IPS-15b (cell line): ENCODE data around the gene TLR7.

Experiments
- H3K27me3 ChIP-seq: one replicate; pipeline ENCODE4 v1.6.1; 2013; ENCODE audit warnings: low read length; ENCODE audit not compliant: control insufficient read depth, insufficient read depth
- H3K36me3 ChIP-seq: one replicate; pipeline ENCODE4 v1.6.1; 2013; ENCODE audit warnings: low read length; ENCODE audit not compliant: control insufficient read depth, insufficient read depth
- H3K4me1 ChIP-seq: one replicate; pipeline ENCODE4 v1.6.1; 2013; ENCODE audit warnings: mild to moderate bottlenecking, low read length; ENCODE audit not compliant: control insufficient read depth, insufficient read depth
- H3K4me3 ChIP-seq: one replicate; pipeline ENCODE4 v1.5.1; 2013; ENCODE audit warnings: low read depth, low read length
- H3K9ac ChIP-seq: one replicate; pipeline ENCODE4 v1.6.1; 2013; ENCODE audit warnings: low read depth, mild to moderate bottlenecking, low read length
- H3K9me3 ChIP-seq: one replicate; pipeline ENCODE4 v1.6.1; 2013; ENCODE audit warnings: mild to moderate bottlenecking, low read length; ENCODE audit not compliant: control insufficient read depth, insufficient read depth

Gene TLR7

DNA sequence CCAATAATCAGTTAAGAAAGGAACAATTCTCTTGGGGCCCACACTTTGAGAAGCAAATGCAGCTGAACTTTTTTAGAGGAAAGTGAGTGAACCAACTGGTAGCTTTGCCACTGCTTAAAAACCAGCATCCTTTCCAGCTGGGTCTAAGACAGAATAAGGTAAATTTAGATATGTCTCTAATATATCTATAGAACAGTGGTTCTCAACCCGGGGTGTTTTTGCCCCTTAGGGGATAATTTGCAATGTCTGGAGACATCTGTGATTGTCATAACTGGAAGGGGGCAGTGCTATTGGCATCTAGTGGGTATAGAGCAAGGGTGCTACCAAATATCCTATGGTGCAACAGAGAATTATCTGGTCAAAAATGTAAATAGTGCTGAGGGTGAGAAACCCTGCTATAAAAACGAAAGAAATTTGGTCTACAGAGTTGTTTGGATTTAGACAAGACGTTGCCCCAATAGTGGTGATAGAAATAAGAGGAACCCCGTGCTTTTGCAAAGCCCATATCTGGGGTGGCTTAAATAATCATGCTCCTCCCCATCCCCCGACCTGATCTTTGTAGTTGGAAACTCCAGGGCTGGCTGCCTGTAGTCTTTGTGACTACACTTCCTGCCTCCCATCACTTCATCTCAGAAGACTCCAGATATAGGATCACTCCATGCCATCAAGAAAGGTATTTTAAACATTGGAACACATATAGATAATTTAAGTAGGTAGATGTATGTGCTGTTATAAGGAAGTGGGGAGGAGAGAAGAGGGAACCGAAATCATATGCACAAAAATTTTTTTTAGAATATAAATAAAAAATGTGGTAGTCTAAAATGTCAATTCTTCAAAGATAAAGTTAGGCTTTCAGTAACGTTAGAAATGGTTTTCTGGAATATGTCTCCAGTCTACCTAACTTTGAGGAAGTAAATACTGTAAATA, at the start of gene TLR7:
TLR7 (plus strand) TSS at position 622 of the 927 bp plus-strand sequence. CDS start 507 bp downstream, outside the sequence.
- Histone ChIP-seq H3K4me1 (peaks cover 8% of the 10 kb centered on the region), H3K9ac (no peak within 1 kb of the TSS), H3K9me3 (peaks cover 4% of the 10 kb centered on the region), H3K4me3 (no peak within 1 kb of the TSS), H3K36me3 (no peaks in the 10 kb centered on the region), H3K27me3 (no peaks in the 10 kb centered on the region)

DNA sequence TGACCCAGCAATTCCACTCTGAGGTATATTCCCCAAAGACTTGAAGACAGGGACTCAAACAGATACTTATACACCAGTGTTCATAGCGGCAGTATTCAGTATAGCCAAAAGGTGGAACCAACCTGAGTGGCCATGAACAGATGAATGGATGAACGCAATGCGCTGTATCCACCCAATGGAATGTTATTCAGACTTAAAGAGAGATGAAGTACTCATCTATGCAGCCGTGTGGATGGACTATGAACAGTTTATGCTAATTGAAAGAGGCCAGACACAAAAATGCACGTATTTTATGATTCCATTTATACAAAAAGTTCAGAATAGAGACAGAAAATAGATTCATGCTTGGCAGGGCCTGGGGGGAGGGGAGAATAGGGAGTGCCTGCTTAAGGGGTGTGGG, 49.3 kb upstream of the TLR7 start:
- Histone ChIP-seq H3K9ac (no peak overlapping the region), H3K36me3 (peaks cover 35% of the 10 kb centered on the region), H3K27me3 (no peaks in the 10 kb centered on the region), H3K4me1 (peaks cover 6% of the 10 kb centered on the region), H3K9me3 (no peaks in the 10 kb centered on the region), H3K4me3 (no peak overlapping the region)

DNA sequence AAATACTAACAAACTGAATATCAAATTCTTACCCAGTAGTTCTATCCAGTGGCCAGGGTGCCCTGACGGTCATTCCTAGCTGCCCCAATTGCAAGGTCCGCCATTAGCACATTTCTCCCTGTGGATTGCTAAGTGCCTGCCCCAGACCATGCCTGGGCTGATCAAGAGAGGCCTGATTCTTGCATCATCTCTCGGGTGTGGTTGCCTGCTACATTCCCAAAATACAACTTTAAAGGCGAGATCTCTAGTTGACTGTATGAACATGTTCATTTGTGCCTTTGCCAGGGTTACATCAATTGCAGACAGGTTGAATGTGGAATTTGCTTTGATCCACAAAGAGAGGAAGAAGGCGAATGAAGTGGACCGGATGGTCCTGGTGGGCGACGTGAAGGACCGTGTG, 47.6 kb upstream of the TLR7 start:
- H3K9me3 ChIP-seq, result no peaks in the 10 kb centered on the region
- H3K4me3 ChIP-seq, result no peak overlapping the region
- peaks cover 35% of the 10 kb centered on the region for H3K36me3 ChIP-seq
- H3K27me3 ChIP-seq, result no peaks in the 10 kb centered on the region
- H3K4me1 ChIP-seq, result peaks cover 4% of the 10 kb centered on the region
- H3K9ac ChIP-seq, result no peak overlapping the region

DNA sequence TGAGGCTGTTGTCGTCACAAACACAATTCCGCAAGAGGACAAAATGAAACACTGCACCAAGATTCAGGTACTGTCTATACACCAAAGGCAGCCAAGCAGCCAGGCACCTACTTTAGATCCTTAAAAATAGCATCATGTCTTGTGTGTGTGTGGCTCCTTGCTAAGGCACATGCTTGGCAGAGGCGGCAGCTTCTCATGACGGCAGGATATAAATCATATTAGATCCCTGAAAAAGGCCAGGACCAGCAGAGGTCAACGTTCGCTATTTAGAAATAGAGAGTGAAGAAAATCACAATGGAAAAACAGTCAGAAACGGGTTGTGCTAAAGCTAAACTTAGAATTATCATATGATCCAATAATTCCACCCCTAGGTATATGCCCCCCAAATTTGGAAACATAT, 46.1 kb upstream of the TLR7 start:
- H3K36me3 ChIP-seq, result peaks cover 30% of the 10 kb centered on the region
- no peaks in the 10 kb centered on the region for H3K27me3 ChIP-seq
- no peaks in the 10 kb centered on the region for H3K4me1 ChIP-seq

DNA sequence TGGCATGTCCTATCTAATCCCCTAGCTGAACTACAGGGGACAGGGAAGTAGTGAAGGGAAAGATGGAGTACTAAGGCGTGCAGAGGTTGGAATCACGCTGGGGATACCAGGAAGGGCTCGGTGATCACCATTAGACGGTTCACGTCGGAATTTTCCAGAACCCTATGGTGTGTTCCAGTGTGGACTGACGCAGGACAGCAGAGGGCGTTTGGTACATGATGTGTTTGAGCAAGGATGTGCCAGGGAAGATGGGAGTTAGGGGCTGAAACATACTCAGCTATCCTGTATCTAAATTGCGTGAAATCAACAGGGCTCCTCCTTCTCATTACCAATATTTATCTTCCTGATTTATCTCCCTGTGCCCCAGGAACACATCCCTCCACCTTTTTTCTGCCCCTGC, 41.9 kb upstream of the TLR7 start:
- Histone ChIP-seq H3K9me3 (no peaks in the 10 kb centered on the region), H3K36me3 (peaks cover 14% of the 10 kb centered on the region), H3K27me3 (no peaks in the 10 kb centered on the region), H3K4me1 (no peaks in the 10 kb centered on the region), H3K4me3 (no peak overlapping the region), H3K9ac (no peak overlapping the region)

More for the DNA sequence above, 46.1 kb upstream of the TLR7 start:
- no peak overlapping the region for H3K9ac ChIP-seq
- H3K9me3 ChIP-seq, result no peaks in the 10 kb centered on the region
- H3K4me3 ChIP-seq, result no peak overlapping the region

DNA sequence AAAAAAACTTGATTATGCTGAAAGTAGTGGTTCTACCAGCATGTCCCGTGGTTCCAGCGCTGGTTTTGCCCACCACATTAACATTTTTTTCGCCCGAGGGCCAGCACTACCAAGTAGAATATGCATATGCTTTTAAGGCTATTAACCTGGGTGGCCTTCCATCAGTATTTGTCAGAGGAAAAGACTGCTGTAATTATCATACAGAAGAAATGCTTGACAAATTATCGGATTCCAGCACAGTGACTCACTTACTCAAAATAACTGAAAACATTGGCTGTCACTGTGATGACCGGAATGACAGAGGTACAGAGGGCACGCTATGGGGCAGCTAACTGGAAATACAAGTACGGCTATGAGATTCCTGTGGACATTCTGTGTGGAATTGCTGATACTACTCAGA, 41.1 kb upstream of the TLR7 start:
- Histone ChIP-seq H3K4me1 (no peaks in the 10 kb centered on the region), H3K27me3 (no peaks in the 10 kb centered on the region), H3K9me3 (no peaks in the 10 kb centered on the region), H3K9ac (no peak overlapping the region), H3K4me3 (no peak overlapping the region), H3K36me3 (peaks cover 7% of the 10 kb centered on the region)

DNA sequence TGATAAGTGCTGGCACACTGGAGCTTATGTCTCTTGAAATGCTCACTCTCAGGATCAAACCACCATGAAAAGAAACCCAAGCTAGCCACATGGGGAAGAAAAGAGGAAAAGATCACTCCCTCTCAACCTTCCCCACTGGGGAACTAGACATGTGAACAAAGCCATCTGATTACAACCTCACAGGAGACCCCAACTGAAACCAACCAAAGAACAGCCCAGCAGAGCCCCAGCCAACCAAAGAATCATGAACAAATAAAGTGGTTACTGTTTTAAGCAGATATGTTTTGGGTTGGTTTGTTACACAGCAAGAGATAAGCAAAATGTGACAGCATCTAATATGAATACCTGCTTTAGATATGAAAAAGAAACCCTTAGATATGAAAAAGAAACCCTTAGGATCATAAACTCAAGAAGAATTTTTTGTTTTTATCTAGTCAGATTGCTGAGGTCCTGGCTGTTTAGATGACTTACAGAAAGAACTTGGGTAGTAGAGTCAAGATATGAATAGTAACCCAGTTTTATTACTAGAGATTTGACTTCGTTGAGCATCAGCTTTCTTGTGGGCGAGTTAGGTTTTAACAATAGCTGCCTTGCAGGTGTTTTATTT, 23.7 kb upstream of the TLR7 start:
- no peak overlapping the region for H3K4me3 ChIP-seq
- no peaks in the 10 kb centered on the region for H3K9me3 ChIP-seq
- no peaks in the 10 kb centered on the region for H3K36me3 ChIP-seq
- no peak overlapping the region for H3K9ac ChIP-seq
- H3K4me1 ChIP-seq, result peaks cover 2% of the 10 kb centered on the region
- H3K27me3 ChIP-seq, result no peaks in the 10 kb centered on the region

DNA sequence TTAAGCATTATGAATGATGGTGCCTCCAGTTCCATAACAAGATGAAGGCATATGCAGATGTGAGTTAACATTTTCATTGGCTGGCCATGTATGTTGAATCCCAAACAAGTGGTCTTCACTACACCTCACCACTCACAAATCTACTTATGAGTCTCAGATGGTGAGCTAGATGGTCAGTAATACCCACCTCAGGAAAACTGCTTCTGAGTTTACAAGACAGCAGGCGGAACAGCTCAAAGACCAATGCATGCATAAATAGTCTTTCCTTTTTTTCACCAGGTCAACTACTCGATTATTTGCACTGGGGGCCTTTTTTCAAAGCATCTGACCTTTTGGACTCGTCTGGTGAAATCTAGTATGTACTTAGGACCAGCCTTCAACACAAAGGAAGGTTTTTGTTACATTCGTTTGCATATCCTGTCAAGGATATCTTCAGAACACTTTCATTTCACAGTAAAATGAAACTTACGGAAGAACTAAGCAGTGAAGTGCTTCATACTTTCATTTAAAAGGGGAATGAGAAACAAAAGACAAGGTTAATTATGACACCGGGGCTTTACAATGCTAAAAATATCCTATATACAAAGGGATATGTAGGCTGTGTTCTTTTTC, 23.1 kb upstream of the TLR7 start:
- H3K9me3 ChIP-seq, result no peaks in the 10 kb centered on the region
- no peak overlapping the region for H3K9ac ChIP-seq
- no peaks in the 10 kb centered on the region for H3K36me3 ChIP-seq
- H3K4me1 ChIP-seq, result peaks cover 2% of the 10 kb centered on the region
- H3K4me3 ChIP-seq, result no peak overlapping the region
- H3K27me3 ChIP-seq, result no peaks in the 10 kb centered on the region

DNA sequence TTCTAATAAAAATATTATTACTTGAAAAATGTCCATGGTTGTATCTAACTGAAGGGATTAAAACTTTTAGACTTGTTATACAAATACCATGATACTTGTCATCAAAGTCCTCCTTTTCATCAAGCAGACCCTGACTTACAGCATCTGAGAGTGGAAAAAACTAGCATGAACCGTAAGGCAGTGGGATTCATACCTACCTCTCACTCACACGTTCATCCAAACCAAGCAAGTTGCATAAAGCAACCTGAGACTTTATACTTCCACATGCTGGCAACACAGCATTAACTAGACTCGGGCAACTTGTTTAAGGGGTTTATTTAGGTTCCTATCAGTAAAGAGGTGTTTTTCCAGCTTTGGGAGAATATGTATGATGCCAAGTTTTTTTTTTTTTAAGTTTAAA, 22.6 kb upstream of the TLR7 start:
- Histone ChIP-seq H3K4me3 (no peak overlapping the region), H3K4me1 (peaks cover 2% of the 10 kb centered on the region), H3K27me3 (no peaks in the 10 kb centered on the region), H3K9me3 (no peaks in the 10 kb centered on the region), H3K9ac (no peak overlapping the region), H3K36me3 (no peaks in the 10 kb centered on the region)

DNA sequence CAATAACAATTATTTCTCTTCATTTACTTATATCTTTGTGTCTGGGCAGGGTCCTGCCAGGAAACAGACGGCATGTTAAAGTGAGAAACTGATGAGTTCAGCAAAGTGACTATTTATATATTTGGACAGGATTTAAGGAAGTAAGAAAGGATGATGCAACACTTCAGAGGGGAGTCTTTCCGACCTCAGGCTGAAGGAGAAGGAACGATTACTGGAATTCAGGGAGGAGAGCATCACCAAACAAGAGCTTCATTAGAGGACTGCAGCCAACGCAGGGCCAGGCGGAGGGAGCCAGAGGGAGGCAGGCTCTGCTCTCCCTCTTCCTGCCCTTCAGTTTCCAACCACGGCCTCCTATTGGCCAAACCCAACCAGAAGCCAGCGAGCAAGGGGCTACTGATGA, 1.5 kb upstream of the TLR7 start:
- H3K36me3 ChIP-seq, result no peaks in the 10 kb centered on the region
- no peak overlapping the region for H3K4me3 ChIP-seq
- peaks cover 4% of the 10 kb centered on the region for H3K9me3 ChIP-seq
- no peak overlapping the region for H3K9ac ChIP-seq
- peaks cover 4% of the 10 kb centered on the region for H3K4me1 ChIP-seq
- H3K27me3 ChIP-seq, result no peaks in the 10 kb centered on the region

DNA sequence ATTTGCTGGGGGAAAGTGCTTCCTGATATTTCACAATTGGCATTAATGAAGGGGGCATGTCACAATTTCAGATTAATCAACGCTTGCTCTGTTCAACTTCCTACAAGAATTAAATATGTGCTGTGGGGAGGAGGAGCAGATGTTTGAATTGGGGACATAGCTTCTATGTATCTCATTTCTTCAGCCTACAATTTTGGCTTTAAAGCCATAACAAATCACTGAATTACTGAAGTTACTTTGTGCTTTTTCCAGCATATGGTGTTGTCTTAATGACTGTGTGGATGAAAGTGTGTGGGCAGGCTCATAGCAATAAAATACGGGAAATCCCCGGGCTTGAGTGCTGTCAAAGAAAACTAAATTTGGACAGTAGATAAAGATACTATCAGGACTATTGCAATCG, 813 bp downstream of the TLR7 start:
- peaks cover 4% of the 10 kb centered on the region for H3K9me3 ChIP-seq
- H3K4me1 ChIP-seq, result peaks cover 8% of the 10 kb centered on the region
- no peaks in the 10 kb centered on the region for H3K36me3 ChIP-seq
- H3K4me3 ChIP-seq, result no peak overlapping the region
- no peaks in the 10 kb centered on the region for H3K27me3 ChIP-seq
- H3K9ac ChIP-seq, result no peak overlapping the region

DNA sequence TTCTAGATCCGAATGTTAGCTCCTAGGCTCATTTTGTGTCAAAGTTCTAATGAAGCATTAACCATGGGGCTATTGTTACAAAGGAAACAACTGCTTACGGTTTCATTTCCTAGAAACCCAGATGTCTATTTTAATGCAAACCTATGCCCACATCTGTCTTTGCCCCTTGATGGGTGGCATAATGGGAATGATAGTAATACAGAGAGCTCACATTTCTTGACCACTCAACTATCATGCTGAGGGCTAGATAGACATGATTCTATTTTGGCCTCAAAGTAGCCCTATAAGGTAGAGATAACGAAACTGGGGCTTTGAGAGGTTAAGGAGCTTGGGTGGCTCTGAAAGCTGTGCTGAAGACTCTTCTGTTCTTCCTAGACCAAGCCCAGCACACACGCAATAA, 1.9 kb downstream of the TLR7 start:
- Histone ChIP-seq H3K9me3 (peaks cover 4% of the 10 kb centered on the region), H3K4me1 (peaks cover 8% of the 10 kb centered on the region), H3K36me3 (no peaks in the 10 kb centered on the region), H3K27me3 (no peaks in the 10 kb centered on the region), H3K9ac (no peak overlapping the region), H3K4me3 (no peak overlapping the region)
